Hepatic stellate cell (primary cell): ENCODE data around the gene RBBP6.
"Not testable (repeated sequence)": the region's sequence is repeated elsewhere in the genome, so short reads cannot be mapped to it uniquely, and the experiment has no call there.

ENCODE experiments used
- DNase-seq: peaks from one replicate; pipeline ENCODE4 v3.0.0; 2011; ENCODE audit warnings: low spot score

RBBP6 gene

GRCh38 chr16:24562811-24563210 is 23.4 kb downstream of the RBBP6 start:
- DNase-seq: no peak

DNA sequence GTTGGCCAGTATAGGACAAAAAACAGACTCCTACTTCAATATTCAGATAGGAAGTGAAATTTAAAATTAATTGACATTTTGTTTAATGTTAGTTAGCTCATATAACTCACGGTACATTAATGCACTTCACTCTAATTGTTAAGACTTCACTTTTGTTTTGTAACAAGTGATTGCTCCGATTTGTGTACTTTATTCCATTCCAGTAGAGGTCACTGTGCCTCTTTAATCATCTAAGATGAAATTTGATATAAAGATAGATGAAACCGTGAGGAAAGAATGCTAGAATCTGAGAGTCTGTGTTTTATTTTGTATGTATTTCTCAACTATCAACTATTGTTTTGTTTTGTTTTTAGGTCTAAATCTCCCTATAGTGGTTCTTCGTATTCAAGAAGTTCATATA is 29.0 kb downstream of the RBBP6 start:
- no peak for DNase-seq

DNA sequence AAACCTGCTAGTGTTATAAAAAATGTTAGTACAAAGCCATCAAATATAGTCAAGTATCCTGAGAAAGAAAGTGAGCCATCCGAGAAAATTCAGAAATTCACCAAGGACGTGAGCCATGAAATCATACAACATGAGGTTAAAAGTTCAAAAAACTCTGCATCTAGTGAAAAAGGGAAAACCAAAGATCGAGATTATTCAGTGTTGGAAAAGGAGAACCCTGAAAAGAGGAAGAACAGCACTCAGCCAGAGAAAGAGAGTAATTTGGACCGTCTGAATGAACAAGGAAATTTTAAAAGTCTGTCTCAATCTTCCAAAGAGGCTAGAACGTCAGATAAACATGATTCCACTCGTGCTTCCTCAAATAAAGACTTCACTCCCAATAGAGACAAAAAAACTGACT is 31.7 kb downstream of the RBBP6 start:
- DNase-seq: no peak

GRCh38 chr16:24572069-24572468 is 32.7 kb downstream of the RBBP6 start:
- DNase-seq: no peak

DNA sequence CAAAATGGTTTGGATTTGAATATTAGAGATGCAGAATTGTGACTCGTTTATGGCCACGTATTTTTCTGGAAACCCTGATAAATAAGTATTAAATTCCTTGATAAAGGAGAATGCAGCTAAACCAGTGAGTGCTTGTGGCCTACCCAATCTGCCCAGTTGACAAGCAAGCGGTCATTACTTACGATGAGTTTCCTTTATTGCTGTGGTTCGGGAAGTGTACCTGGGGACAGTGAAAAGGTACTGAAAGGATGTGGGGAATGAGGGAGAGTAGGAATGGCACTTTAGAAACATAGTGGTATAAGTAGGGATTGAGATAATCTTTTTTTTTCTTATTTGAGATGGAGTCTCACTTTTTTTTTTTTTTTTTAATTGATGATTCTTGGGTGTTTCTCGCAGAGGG is 33.8 kb downstream of the RBBP6 start:
- no peak for DNase-seq

GRCh38 chr16:24574515-24575485 is 35.4 kb downstream of the RBBP6 start:
- not testable (repeated sequence) for DNase-seq

GRCh38 chr16:24575791-24576190 is 36.4 kb downstream of the RBBP6 start:
- DNase-seq: not testable (repeated sequence)

GRCh38 chr16:24577167-24577566 is 37.8 kb downstream of the RBBP6 start:
- no peak for DNase-seq

- peak; percentile 39 for DNase-seq
These were observed 41.3 kb downstream of the RBBP6 start for GRCh38 chr16:24580665-24581064.

DNA sequence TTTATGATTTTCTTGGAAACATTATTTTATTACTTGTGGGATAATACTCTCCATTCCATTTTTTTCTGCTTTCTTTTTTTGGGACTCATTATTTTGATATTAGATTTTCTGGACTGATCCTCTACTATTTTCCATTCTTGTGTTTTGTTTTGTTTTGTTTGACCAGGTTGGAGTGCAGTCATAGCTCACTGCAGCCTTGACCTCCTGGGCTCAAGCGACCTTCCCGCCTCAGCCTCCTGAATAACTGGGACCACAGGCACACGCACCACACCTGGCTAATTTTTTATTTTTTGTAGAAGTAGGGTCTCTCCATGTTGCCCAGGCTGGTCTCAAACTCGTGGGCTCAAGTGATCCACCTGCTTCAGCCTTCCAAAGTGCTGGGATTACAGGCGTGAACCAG is 44.1 kb downstream of the RBBP6 start:
- no peak for DNase-seq

DNA sequence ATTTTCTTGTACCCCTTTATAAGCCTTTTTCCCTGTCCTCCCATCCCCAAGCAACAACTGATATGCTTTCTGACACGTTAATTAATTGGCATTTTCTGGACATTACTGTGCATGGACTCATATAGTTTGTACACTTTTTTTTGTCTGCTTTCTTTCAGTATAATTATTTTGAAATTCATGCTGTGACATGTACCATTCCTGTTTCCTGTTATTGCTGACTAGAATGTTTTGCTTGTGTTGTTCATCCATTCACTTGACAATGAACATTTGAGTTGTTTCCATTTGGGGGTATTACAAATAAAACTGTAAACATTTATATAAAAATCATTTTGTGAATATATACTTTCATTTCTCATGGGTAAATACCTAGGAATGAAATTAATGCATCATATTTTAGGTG is 50.6 kb downstream of the RBBP6 start:
- no peak for DNase-seq

GRCh38 chr16:24598777-24599437 is 59.5 kb downstream of the RBBP6 start:
- DNase-seq: no peak

GRCh38 chr16:24609417-24609739 is 70.0 kb downstream of the RBBP6 start:
- no peak for DNase-seq

DNA sequence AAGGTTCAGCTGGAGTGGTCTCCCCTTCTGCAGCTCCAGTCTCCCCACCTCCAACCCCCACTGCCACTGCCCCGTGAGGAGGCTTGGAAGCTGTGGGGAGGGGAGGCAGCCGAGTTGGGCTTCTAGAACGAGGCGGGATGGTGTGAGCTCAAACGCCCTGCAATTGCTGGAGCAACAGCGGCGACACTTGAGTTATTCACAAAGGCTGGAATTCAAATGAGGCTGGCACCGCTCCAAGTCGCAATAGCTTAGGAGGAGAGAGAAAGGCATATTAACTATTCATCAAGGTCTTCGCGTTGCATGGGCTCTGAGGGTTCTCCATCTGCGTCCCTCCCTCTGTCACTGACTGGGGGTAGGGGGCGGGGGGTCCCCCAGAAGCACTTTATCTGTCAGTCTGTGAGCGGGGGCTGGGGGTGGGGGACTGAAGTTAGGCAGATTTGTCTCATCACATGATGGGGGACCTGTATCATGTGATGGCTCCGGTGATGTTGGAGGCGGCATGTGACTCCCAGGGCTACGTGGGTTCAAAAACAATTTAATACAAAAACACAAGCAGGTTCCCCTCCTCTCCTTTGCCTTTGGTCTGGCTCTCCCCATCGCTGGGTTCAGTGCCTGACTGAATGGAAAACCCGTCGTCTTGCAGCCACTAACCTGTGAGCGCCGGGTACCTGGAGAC is 70.5 kb downstream of the RBBP6 start:
- DNase-seq: peak; percentile 14

DNA sequence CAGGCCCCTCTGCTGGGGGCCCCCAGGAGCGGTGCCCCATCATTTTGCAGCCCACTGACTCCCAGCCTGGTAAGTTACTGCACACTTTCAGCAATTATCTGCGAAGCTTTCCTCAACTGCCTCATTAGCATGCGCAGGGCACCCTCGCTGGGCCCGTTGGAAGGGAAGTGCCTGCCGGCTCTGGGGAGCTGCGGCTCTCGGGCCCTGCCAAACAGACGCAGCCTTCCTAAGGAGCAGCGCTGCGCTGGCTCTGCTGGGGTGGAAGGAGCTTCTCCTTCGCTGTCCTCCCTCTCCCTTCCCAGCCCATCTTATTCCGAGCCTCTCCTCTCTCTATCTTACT is 71.0 kb downstream of the RBBP6 start:
- DNase-seq: peak; percentile 39

- no peak for DNase-seq
These were observed 71.9 kb downstream of the RBBP6 start for GRCh38 chr16:24611310-24611709.

- DNase-seq: no peak
These were observed 73.3 kb downstream of the RBBP6 start for GRCh38 chr16:24612656-24613055.

GRCh38 chr16:24613267-24613666 is 73.9 kb downstream of the RBBP6 start:
- not testable (repeated sequence) for DNase-seq

DNA sequence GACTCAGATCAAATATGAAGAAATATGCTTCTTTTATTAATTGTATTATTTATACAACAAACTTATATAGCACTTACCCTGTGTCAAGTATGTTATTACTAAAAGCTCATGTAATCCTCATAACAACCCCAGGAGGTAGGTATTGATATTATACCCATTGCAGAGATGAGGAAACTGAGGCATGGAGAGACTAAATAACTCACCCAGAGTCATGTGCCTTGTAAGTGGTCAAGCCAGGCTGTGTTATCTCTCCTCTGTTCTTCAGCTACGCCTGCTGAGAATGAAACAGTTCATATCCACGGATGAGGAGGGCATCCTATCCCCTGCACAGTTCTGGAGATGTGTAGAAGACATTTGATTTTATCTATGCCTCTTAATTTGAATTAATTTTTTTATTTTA is 78.1 kb downstream of the RBBP6 start:
- DNase-seq: no peak
